ENCODE measurements around the gene SMIM8.
"Not testable (repeated sequence)": the region's sequence is repeated elsewhere in the genome, so short reads cannot be mapped to it uniquely, and the experiment has no call there.

- TF ChIP-seq CTCF (IDR thresholded peaks at IDR 0.05); POLR2AphosphoS5 (IDR thresholded peaks at IDR 0.05; ENCODE audit: insufficient read depth in 1 of 2, low read depth in 1 of 2): not testable (repeated sequence)
Measured at GRCh38 chr6:87323880-87324279, 1.5 kb downstream of the SMIM8 start.
